CD8-positive, alpha-beta memory T cell (primary cell): Measurements from ENCODE around the gene CHMP1B. TPM values are rescaled to one million over a fixed set of nuclear protein-coding genes. Genes with fewer than 3 reads are reported as not detected.
A peak's percentile ranks its signal among the peaks of the same experiment; 100 is the strongest.

Experiments used
- CTCF ChIA-PET: fragments of 350-600 bp; sonication (Branson Sonifier 250); formaldehyde crosslinking; loops from one replicate; lab custom pipeline; 2021; ENCODE audit warnings: antibody characterized with exemption; lab: Charles Lee
- POLR2A ChIA-PET: fragments of 350-600 bp; sonication (Branson Sonifier 250); formaldehyde crosslinking; loops from one replicate; lab custom pipeline; 2021; ENCODE audit warnings: antibody characterized with exemption; lab: Charles Lee
- DNase-seq, 5 donors: peaks; one replicate each; pipeline versions ENCODE4 v3.0.0 to v3.0.0-alpha.2; 2020 to 2022; ENCODE audit warnings: mixed read lengths in 1 of 5
- H3K27ac ChIP-seq: one replicate; pipeline ENCODE4 v1.7.0; 2013; ENCODE audit warnings: low read depth, mild to moderate bottlenecking, low read length, moderate library complexity
- H3K27me3 ChIP-seq: 2 replicates; pipeline ENCODE4 v1.7.0; 2013; ENCODE audit warnings: low read length, mild to moderate bottlenecking; ENCODE audit not compliant: insufficient read depth, poor library complexity, severe bottlenecking
- H3K36me3 ChIP-seq: 2 replicates; pipeline ENCODE4 v1.7.0; 2013; ENCODE audit warnings: mild to moderate bottlenecking, low read length, moderate library complexity; ENCODE audit not compliant: insufficient read depth
- H3K4me1 ChIP-seq: 2 replicates; pipeline ENCODE4 v1.7.0; 2013; ENCODE audit warnings: mild to moderate bottlenecking, low read length, moderate library complexity; ENCODE audit not compliant: insufficient read depth
- H3K4me3 ChIP-seq: 2 replicates; pipeline ENCODE4 v1.7.0; 2013; ENCODE audit warnings: mild to moderate bottlenecking, low read length
- H3K9me3 ChIP-seq: 2 replicates; pipeline ENCODE4 v1.7.0; 2013; ENCODE audit warnings: mild to moderate bottlenecking, low read length
- H3K27ac Mint-ChIP-seq, 8 donors: one replicate each; pipeline ENCODE4 v1.8.0; 2020 to 2021; ENCODE audit warnings: mixed read lengths in 8 of 8, mild to moderate bottlenecking in 6 of 8, inconsistent platforms in 3 of 8, moderate library complexity in 3 of 8
- H3K27me3 Mint-ChIP-seq, 2 donors: one replicate each; pipeline ENCODE4 v1.8.0; 2020 to 2021; ENCODE audit warnings: mixed read lengths in 2 of 2, mild to moderate bottlenecking in 1 of 2, moderate library complexity in 1 of 2
- H3K36me3 Mint-ChIP-seq, 3 donors: one replicate each; pipeline ENCODE4 v1.8.0; 2020 to 2021; ENCODE audit warnings: mixed read lengths in 3 of 3, inconsistent platforms in 1 of 3, mild to moderate bottlenecking in 1 of 3
- H3K4me1 Mint-ChIP-seq, 3 donors: one replicate each; pipeline ENCODE4 v1.8.0; 2020 to 2021; ENCODE audit warnings: mixed read lengths in 3 of 3, inconsistent platforms in 1 of 3, mild to moderate bottlenecking in 1 of 3
- H3K4me3 Mint-ChIP-seq, 7 donors: one replicate each; pipeline ENCODE4 v1.8.0; 2020 to 2021; ENCODE audit warnings: mixed read lengths in 7 of 7, mild to moderate bottlenecking in 6 of 7, moderate library complexity in 4 of 7, inconsistent platforms in 2 of 7
- H3K9me3 Mint-ChIP-seq, 5 donors: one replicate each; pipeline ENCODE4 v1.8.0; 2020 to 2022; ENCODE audit warnings: mixed read lengths in 5 of 5, mild to moderate bottlenecking in 3 of 5, moderate library complexity in 2 of 5, inconsistent platforms in 1 of 5
- polyA plus RNA-seq: library from polyadenylated mRNA; unstranded; fragments of 300-500 nt; fragmentation: Illumina TruSeq; gene quantifications from one replicate; pipeline ENCODE4 v1.2.3, GENCODE V29; 2021
- total RNA-seq, 2 experiments: library from RNA; stranded (reverse); gene quantifications; one replicate each; pipeline ENCODE4 v1.2.3, GENCODE V29; 2021

The CHMP1B gene
- total and polyA plus RNA-seq, 3 experiments from 2014 or later, result 24.5 to 55.2 (median 24.9) TPM

GRCh38 chr18:11864471-11864870 is 13.3 kb downstream of the CHMP1B start:
- no peaks in the 10 kb centered on the region for H3K4me1 ChIP-seq
- no peak overlapping the region for H3K27ac ChIP-seq
- POLR2A ChIA-PET, result no interaction called here
- no peak for DNase-seq
- CTCF ChIA-PET, result no interaction called here
- H3K27ac Mint-ChIP-seq, result peak overlapping the region in 1 of 8 donors; percentile 54
- H3K9me3 Mint-ChIP-seq, result no peaks in the 10 kb centered on the region
- no peaks in the 10 kb centered on the region for H3K27me3 ChIP-seq
- H3K4me1 Mint-ChIP-seq, result no peaks in the 10 kb centered on the region
- H3K4me3 ChIP-seq, result no peak overlapping the region
- H3K9me3 ChIP-seq, result no peaks in the 10 kb centered on the region
- no peak overlapping the region for H3K4me3 Mint-ChIP-seq
- H3K36me3 ChIP-seq, result no peaks in the 10 kb centered on the region
- no peaks in the 10 kb centered on the region for H3K36me3 Mint-ChIP-seq
- peaks cover 10 to 23% of the 10 kb centered on the region in 2 donors for H3K27me3 Mint-ChIP-seq

DNA sequence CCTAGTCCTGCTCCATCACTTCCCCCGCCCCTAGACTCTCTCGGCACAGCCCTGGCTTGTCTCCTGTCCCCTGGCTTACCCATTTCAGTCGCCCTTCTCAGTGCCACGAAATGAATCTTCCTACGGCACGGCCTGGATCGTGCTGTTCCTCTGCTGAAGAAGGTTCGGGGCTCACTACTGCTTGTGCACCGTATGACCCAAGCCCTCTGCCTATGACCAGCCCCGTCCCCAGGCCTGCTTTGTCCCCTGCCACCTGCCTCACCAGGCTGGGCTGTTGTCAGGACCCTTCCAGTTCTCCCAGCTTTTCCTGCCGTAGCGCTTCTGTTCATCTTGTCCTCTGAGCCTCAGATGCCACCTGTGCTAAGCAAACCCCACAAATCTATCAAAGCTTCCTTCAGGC is 13.9 kb downstream of the CHMP1B start:
- Mint-ChIP-seq H3K27me3 (peaks cover 10 to 23% of the 10 kb centered on the region in 2 donors), H3K4me3 (no peak overlapping the region), H3K36me3 (no peaks in the 10 kb centered on the region), H3K4me1 (no peaks in the 10 kb centered on the region), H3K27ac (peak overlapping the region in 2 of 8 donors; percentile 18 to 61), H3K9me3 (no peaks in the 10 kb centered on the region)
- ChIA-PET POLR2A (no interaction called here), CTCF (no interaction called here)
- no peak for DNase-seq
- no peaks in the 10 kb centered on the region for H3K9me3 ChIP-seq
- no peak overlapping the region for H3K4me3 ChIP-seq
- H3K4me1 ChIP-seq, result no peaks in the 10 kb centered on the region
- H3K36me3 ChIP-seq, result no peaks in the 10 kb centered on the region
- no peak overlapping the region for H3K27ac ChIP-seq
- no peaks in the 10 kb centered on the region for H3K27me3 ChIP-seq

- peaks cover under 1 to 6% (median 1%) of the 10 kb centered on the region in 3 donors for H3K4me1 Mint-ChIP-seq
- peak overlapping the region in 1 of 8 donors; percentile 72 for H3K27ac Mint-ChIP-seq
- Histone ChIP-seq H3K9me3 (no peaks in the 10 kb centered on the region), H3K36me3 (no peaks in the 10 kb centered on the region), H3K4me1 (no peaks in the 10 kb centered on the region), H3K27ac (no peak overlapping the region), H3K27me3 (no peaks in the 10 kb centered on the region), H3K4me3 (no peak overlapping the region)
- POLR2A ChIA-PET, result interaction anchor here (0.6 kb wide), 1 partner anchor 13 kb away, joined by 3 read pairs; no protein-coding TSS in a partner anchor
- no peak overlapping the region for H3K4me3 Mint-ChIP-seq
- H3K9me3 Mint-ChIP-seq, result no peaks in the 10 kb centered on the region
- peaks cover 8 to 28% of the 10 kb centered on the region in 2 donors for H3K27me3 Mint-ChIP-seq
- CTCF ChIA-PET, result no interaction called here
- no peaks in the 10 kb centered on the region for H3K36me3 Mint-ChIP-seq
- DNase-seq, result no peak
These were observed 15.1 kb downstream of the CHMP1B start for GRCh38 chr18:11866329-11866728.

DNA sequence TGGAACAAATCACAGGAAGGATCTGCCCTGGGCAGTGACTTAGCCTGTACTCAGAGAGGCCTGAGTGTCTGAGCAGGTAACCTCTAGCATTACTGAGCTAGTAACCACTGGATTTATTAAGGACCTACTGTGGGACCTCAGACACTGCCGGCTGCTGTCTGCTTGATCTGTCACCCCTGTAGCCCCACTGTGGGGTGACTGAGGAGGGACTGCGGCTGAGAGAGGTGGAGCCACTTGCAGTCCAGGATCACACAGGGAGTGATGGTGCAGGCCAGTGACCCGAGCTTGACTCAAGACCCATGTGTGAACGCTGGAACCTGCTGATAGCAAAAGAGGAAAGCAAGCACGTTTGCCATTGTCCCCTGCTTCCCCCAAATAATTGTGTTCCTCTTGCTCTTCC is 15.6 kb downstream of the CHMP1B start:
- ChIA-PET CTCF (no interaction called here), POLR2A (no interaction called here)
- no peaks in the 10 kb centered on the region for H3K9me3 Mint-ChIP-seq
- H3K4me3 Mint-ChIP-seq, result no peak overlapping the region
- H3K36me3 Mint-ChIP-seq, result no peaks in the 10 kb centered on the region
- DNase-seq, result no peak
- no peak overlapping the region for H3K4me3 ChIP-seq
- H3K4me1 Mint-ChIP-seq, result peaks cover 2 to 10% (median 5%) of the 10 kb centered on the region in 3 donors
- no peaks in the 10 kb centered on the region for H3K36me3 ChIP-seq
- H3K4me1 ChIP-seq, result no peaks in the 10 kb centered on the region
- H3K27me3 ChIP-seq, result no peaks in the 10 kb centered on the region
- no peak overlapping the region for H3K27ac Mint-ChIP-seq
- no peak overlapping the region for H3K27ac ChIP-seq
- H3K27me3 Mint-ChIP-seq, result peaks cover 7 to 30% of the 10 kb centered on the region in 2 donors
- H3K9me3 ChIP-seq, result no peaks in the 10 kb centered on the region

- ChIA-PET POLR2A (no interaction called here), CTCF (no interaction called here)
- Mint-ChIP-seq H3K4me3 (no peak overlapping the region), H3K27me3 (peaks cover 9 to 30% of the 10 kb centered on the region in 2 donors), H3K9me3 (no peaks in the 10 kb centered on the region), H3K36me3 (no peaks in the 10 kb centered on the region), H3K4me1 (peaks cover 2 to 10% (median 5%) of the 10 kb centered on the region in 3 donors), H3K27ac (no peak overlapping the region)
- Histone ChIP-seq H3K36me3 (no peaks in the 10 kb centered on the region), H3K27me3 (no peaks in the 10 kb centered on the region), H3K4me1 (no peaks in the 10 kb centered on the region), H3K4me3 (no peak overlapping the region), H3K27ac (no peak overlapping the region), H3K9me3 (no peaks in the 10 kb centered on the region)
- DNase-seq, result no peak
These were observed 17.0 kb downstream of the CHMP1B start for GRCh38 chr18:11868230-11868629.

DNA sequence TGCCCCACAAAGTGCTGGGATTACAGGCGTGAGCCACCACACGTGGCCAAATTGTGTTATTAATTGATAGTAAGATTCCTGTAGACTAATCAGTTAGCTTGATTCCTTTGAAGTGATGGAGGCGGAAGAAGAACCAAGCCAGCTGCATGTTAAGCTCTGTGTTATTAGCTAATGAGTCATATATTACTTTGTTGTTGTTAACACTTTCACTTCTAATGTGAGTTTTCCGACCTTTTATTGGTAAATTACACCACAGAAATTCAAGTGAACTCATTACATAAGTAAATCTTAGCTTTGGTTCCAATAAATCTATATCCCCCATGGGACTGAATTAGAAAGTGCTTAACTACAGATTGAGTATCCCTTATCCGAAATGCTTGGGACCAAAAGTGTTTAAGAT is 20.3 kb downstream of the CHMP1B start:
- peaks cover 2 to 10% (median 5%) of the 10 kb centered on the region in 3 donors for H3K4me1 Mint-ChIP-seq
- H3K27me3 Mint-ChIP-seq, result peaks cover 5 to 22% of the 10 kb centered on the region in 2 donors
- Histone ChIP-seq H3K4me3 (no peak overlapping the region), H3K9me3 (no peaks in the 10 kb centered on the region), H3K27ac (no peak overlapping the region), H3K36me3 (no peaks in the 10 kb centered on the region), H3K27me3 (no peaks in the 10 kb centered on the region), H3K4me1 (no peaks in the 10 kb centered on the region)
- no peak for DNase-seq
- no peak overlapping the region for H3K4me3 Mint-ChIP-seq
- H3K27ac Mint-ChIP-seq, result no peak overlapping the region
- ChIA-PET CTCF (interaction anchor here (0.8 to 1.4 kb wide), 4 partner anchors 11 to 216 kb away, joined by 3 read pairs; no protein-coding TSS in a partner anchor), POLR2A (interaction anchor here (0.8 kb wide), 1 partner anchor 11 kb away, joined by 3 read pairs; no protein-coding TSS in a partner anchor)
- H3K9me3 Mint-ChIP-seq, result no peaks in the 10 kb centered on the region
- H3K36me3 Mint-ChIP-seq, result peaks cover 3 to 5% (median 4%) of the 10 kb centered on the region in 3 donors

DNA sequence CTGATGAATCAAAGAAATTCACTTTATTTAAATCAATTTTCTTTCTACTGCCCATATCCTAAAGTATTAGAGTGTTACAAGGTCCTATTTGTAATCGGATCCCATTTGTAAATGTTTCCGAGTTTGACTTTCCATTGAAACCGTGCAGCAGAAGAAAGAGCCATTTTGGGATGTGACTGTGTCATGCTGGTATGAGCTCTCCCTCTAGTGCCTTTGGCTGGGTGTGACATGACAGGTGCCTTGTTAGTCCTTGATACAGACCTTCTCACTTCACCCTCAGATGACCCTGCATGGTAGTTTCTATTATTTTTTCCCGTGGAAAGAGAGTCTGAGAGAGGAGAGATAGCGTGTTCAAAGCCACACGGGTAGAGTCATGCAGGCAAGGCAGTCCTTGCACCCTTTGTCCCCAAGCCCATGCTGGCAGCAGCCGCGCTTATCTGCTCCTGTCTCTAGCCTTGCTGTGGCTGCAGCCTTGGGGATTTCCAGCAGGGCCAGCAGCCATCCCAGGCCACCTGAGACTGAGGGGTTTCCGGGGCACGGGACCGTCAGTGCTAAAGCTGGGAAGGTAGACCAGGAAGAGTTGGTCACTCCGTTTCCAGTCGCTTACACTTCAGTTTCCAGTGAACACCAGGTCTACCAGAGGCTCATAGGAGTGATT is 21.4 kb downstream of the CHMP1B start:
- H3K36me3 Mint-ChIP-seq, result peaks cover 3 to 12% (median 7%) of the 10 kb centered on the region in 3 donors
- H3K27me3 ChIP-seq, result no peaks in the 10 kb centered on the region
- DNase-seq, result no peak
- peaks cover 2 to 10% (median 5%) of the 10 kb centered on the region in 3 donors for H3K4me1 Mint-ChIP-seq
- ChIA-PET CTCF (no interaction called here), POLR2A (no interaction called here)
- H3K27me3 Mint-ChIP-seq, result peaks cover 5 to 15% of the 10 kb centered on the region in 2 donors
- no peak overlapping the region for H3K27ac Mint-ChIP-seq
- H3K4me3 Mint-ChIP-seq, result no peak overlapping the region
- no peaks in the 10 kb centered on the region for H3K9me3 ChIP-seq
- H3K36me3 ChIP-seq, result no peaks in the 10 kb centered on the region
- no peak overlapping the region for H3K27ac ChIP-seq
- no peaks in the 10 kb centered on the region for H3K4me1 ChIP-seq
- H3K9me3 Mint-ChIP-seq, result no peaks in the 10 kb centered on the region
- no peak overlapping the region for H3K4me3 ChIP-seq

- Mint-ChIP-seq H3K27me3 (peaks cover 5 to 8% of the 10 kb centered on the region in 2 donors), H3K9me3 (no peaks in the 10 kb centered on the region), H3K4me1 (peaks cover 2 to 10% (median 5%) of the 10 kb centered on the region in 3 donors), H3K36me3 (peaks cover 3 to 16% (median 7%) of the 10 kb centered on the region in 3 donors), H3K4me3 (no peak overlapping the region), H3K27ac (no peak overlapping the region)
- ChIA-PET POLR2A (no interaction called here), CTCF (no interaction called here)
- no peak overlapping the region for H3K27ac ChIP-seq
- H3K27me3 ChIP-seq, result no peaks in the 10 kb centered on the region
- H3K4me3 ChIP-seq, result no peak overlapping the region
- H3K36me3 ChIP-seq, result no peaks in the 10 kb centered on the region
- no peaks in the 10 kb centered on the region for H3K4me1 ChIP-seq
- no peaks in the 10 kb centered on the region for H3K9me3 ChIP-seq
- no peak for DNase-seq
These were observed 22.6 kb downstream of the CHMP1B start for GRCh38 chr18:11873670-11874340.
